GM12874 (cell line): Measurements from ENCODE around the gene PLBD2.

ENCODE experiments used
- TF ChIP-seq, protein P1 (sequence below): IDR thresholded peaks from 2 replicates; pipeline ENCODE4 v1.5.1; 2011; ENCODE audit warnings: low read depth, mild to moderate bottlenecking, control low read depth, low read length, moderate library complexity; ENCODE audit not compliant: insufficient read depth

PLBD2 gene

DNA sequence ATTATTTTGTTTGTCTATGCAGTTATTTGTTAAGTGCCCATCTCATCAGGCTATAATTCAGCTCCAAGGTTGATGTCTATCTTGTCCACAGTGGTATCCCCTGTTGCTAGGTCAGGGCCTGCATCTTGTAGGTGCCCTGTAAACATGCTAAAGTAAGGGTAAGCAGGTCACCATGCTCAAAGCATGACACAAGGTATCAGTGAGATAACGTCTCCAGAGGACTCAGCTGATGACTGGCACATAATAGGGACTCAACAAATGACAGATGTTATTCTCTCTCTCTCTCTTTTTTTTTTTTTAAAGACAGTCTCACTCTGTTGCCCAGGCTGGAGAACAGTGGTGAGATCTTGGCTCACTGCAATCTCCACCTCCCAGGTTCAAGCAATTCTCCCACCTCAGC, 66.1 kb downstream of the PLBD2 start:
- TF ChIP-seq, protein P1, sequence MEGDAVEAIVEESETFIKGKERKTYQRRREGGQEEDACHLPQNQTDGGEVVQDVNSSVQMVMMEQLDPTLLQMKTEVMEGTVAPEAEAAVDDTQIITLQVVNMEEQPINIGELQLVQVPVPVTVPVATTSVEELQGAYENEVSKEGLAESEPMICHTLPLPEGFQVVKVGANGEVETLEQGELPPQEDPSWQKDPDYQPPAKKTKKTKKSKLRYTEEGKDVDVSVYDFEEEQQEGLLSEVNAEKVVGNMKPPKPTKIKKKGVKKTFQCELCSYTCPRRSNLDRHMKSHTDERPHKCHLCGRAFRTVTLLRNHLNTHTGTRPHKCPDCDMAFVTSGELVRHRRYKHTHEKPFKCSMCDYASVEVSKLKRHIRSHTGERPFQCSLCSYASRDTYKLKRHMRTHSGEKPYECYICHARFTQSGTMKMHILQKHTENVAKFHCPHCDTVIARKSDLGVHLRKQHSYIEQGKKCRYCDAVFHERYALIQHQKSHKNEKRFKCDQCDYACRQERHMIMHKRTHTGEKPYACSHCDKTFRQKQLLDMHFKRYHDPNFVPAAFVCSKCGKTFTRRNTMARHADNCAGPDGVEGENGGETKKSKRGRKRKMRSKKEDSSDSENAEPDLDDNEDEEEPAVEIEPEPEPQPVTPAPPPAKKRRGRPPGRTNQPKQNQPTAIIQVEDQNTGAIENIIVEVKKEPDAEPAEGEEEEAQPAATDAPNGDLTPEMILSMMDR, result no peak

DNA sequence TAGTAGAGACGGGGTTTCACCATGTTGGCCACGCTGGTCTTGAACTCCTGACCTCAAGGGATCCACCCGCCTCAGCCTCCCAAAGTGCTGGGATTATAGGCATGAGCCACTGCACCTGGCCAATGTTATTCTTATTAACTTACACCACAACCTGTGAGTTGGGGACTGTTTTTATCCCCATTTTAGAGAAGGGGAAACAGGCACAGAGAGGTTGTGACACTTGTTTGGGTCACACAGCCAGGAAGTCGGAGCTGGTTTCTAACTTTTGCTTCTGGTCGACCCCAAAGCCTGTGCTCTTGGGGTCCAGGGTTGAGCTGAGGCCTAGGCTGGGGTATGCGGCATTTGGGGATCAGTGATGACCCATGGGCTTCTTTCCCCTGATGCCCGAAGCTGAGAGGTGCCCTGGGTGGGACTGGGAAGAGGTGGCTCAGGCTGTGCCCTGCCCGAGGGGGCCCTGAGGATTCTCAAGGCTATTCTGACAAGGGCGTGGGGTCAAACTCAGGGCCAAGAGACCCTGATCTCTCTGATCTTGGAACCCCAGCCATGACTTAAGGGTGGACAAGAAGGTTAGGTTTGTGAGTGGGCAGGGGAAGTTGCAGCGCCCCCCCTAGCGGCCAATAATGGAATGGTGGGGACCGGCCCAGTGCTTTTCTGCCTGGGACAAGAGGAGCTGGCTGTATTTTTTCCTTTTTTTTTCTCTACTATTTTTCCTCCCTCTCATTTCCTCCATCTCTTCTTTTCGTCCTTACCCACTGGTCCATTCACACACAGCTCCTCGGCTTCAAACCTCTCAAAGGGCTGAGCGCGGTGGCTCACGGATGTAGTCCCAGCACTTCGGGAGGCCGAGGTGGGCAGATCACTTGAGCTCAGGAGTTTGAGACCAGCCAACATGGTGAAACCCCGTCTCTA, 66.8 kb downstream of the PLBD2 start:
- TF ChIP-seq, protein P1, result peak; percentile 89

DNA sequence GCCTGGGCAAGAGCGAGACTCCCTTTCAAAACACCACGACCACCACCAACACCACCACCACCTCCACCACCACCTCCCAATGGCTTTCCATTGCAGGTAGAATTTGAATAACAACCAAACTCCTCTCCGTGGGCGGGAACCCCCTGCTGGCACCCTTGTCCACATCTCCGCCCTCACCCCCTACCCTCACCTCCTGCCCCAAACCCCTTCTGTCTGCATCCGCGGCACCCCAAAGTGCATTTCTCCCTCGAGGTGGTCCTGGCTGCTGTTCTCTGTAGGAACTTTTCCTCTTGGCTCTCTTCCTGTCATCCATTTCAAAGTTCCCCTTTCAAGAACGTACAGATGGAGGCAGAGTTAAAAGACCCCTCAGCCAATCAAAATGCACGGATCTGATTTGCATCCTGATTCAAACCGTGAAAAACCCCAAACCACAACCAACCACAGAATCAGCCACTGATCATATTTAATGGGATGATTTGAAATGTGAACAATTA, 67.6 kb downstream of the PLBD2 start:
- TF ChIP-seq, protein P1, result no peak

DNA sequence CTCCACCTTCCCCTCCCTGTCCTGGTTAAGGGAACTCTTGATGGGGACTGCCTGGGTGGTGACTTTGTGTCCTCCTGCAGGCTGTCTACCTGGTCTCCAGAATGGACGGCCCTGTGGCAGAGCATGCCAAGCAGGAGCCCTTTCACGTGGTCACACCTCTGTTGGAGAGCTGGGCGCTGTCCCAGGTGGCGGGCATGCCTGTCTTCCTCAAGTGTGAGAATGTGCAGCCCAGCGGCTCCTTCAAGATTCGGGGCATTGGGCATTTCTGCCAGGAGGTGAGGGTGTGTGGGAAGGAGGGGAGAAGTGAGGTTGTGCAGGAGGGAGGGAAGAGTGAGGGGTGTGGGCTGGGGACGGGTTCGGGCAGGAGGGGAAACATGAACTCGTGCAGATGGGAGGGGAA, 69.5 kb downstream of the PLBD2 start:
- TF ChIP-seq, protein P1, result no peak

DNA sequence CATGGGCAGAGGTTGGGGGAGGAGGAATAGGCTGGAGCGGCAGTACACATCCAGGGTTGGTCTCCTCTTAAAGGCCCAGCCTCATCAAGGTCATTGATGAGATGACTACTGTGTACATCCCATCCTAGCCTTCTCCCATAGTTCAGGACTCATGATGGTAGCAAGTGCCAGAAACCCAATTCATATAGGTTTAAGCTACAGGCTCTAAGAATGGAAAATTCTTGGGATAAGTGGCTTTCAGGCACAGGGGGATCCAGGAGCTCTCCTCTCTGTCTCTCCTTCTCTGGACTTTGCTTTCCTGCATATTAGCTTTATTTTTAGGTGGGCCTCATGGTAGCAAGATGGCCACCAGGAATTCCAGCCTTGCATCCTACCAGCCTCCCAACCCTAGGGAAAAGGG, 70.1 kb downstream of the PLBD2 start:
- TF ChIP-seq, protein P1, result no peak

DNA sequence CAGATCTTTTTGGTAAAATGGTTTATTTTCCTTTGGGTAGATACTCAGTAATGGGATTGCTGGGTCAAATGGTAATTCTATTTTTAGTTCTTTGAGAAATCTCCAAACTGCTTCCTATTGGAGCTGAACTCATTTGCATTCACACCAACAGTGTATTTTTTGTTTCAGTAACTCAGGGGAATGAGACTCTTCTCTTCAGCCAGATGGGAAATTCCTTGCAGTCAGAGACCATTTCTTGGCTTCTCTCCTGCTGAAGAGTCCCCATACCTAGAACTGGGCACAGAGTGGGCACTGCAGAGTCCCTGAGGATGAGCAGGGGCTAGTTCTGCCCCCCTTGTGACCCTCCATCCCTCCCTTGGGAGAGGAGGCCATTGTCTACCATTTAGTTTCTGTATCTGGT, 74.6 kb downstream of the PLBD2 start:
- TF ChIP-seq, protein P1, result no peak

DNA sequence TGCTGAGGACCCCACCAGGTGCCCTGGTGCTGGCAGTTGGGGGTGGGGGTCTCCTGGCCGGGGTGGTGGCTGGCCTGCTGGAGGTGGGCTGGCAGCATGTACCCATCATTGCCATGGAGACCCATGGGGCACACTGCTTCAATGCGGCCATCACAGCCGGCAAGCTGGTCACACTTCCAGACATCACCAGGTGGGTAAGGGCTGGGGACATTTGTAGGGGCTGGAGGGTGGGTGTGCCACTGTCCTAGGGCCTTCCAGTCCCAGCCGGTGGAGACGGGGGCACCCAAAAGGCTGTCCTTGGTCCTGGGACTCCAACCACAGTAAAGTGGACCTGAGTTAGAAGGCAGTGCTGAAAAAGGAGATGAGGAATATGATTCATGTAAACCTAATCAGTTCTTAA, 77.0 kb downstream of the PLBD2 start:
- TF ChIP-seq, protein P1, result no peak
